Fibroblast of peridontal ligament (primary cell): ENCODE data around the gene OR52I1.

Experiments used
- DNase-seq: peaks from one replicate; pipeline ENCODE4 v3.0.0-alpha.2; 2010; ENCODE audit errors: extremely low read depth

OR52I1 gene

DNA sequence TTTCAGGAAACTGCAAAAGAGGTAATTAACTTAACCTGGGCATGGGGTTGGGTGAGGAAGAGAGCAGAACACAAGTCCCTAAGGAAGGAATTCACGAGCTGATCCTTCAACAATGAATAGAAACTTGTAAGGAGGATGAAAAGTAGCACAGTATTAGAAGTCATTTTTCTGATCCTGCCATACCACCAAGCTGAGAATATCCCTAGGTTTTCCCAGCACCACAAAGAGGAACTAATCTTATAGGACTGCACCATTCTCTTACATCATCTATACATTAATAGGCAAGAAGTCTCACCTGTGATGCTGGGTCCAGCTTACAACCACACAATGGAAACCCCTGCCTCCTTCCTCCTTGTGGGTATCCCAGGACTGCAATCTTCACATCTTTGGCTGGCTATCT lies at the start of gene OR52I1:
TSS of gene OR52I1 (plus strand) at position 301 of the 400 bp plus-strand sequence. CDS start at position 301, 0 bp downstream.
- no peak for DNase-seq

GRCh38 chr11:4544891-4545290 lies 48.9 kb upstream of the OR52I1 start, which contains the start of gene OR52M1:
TSS of gene OR52M1 (plus strand) at chr11:4545191. CDS start at chr11:4545191, 0 bp downstream.
- DNase-seq = no peak

- DNase-seq = no peak
These were observed 47.0 kb upstream of the OR52I1 start for GRCh38 chr11:4546878-4547277.

DNA sequence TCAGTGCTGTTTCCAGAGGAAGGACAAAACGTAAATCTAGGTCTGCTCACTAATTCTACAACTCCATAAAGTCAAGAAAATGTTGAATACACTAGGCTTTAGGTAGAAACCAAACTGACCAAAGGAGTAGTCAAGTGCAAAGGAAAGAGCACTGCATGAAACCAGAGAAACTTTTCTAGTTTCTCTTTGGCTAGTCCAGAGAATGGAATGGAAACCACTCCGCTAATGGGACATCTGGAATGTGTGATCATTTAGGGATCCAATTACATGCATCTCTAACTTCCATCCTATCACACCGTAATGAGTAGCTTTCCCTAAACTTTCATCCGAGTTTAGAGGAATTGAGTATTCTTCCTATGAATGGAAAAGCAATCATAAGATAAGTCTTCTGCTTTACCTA lies 46.4 kb upstream of the OR52I1 start:
- no peak for DNase-seq

DNA sequence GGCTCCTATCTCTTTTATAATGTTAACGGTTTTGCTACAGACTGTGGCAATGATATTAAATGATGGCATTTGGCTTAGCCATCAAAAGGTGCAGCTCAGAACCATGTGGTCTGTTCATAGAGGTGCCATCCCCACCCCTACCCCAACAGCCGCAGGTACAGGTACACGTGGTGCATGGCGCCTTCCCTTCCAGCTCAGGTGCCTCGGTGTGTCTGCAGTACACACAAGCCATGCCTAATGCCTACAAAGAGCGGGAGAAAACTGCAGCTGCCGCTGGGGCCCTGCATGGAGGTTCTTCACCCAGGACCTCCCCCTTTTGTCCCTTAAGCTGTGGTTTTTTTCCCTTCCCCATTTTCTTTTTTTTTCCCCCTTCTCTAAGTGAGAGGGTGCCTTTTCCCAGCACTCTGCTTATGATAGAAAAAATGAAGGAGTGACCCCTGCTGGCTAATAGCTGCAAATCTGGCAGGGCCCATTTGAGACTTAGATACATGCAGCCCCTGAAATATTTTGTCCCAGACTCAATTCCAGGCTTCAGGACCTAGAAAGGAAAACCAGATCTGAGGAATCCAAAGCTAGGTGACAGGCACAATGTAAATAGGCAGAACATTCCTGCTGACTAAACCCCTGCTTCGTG lies 42.4 kb upstream of the OR52I1 start:
- peak; percentile 9 for DNase-seq

DNA sequence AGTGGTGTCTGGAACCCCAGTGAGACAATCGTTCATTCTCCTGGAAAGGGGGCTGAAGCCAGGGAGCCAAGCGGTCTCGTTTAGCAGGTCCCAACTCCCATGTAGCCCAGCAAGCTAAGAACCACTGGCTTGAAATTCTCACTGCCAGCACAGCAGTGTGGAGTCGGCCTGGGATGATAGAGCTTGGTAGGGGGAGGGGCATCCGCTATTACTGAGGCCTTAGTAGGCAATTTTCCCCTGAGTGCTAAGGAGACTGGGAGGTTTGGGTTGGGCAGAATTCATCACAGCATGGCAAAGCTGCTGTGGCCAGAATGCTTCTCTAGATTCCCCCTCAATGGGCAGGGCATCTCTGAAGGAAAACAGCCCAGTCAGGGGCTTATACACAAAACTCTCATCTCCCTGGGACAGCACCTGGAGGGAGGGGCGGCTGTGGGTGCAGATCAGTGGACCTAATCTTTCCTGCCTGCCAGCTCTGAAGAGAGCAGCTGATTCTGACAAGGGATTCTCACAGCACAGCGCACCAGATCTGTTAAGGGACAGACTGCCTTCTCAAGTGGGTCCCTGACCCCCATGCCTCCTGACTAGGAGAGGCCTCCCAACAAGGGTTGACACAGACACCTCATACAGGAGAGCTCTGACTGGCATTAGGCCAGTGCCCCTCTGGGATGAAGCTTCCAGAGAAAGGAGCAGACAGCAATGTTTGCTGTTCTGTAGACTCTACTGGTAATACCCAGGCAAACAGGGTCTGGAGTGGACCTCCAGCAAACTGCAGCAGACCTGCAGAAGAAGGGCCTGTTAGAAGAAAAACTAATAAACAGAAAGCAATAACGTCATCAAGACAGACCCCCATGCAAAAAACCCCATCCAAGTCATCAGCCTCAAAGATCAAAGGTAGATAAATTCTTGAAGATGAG lies 34.1 kb upstream of the OR52I1 start:
- DNase-seq = no peak

DNA sequence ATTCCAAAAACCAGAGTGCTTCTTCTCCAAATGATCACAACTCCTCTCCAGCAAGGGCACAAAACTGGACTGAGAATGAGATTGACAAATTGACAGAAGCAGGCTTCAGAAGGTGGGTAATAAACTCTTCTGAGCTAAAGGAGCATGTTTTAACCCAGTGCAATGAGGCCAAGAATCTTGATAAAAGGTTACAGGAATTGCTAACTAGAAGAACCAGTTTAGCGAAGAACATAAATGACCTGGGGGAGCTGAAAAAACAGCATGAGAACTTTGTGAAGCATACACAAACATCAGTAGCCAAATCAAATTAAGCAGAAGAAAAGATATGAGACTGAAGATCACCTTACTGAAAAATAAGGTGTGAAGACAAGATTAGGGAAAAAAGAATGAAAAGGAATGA lies 33.4 kb upstream of the OR52I1 start:
- no peak for DNase-seq

- no peak for DNase-seq
These were observed 28.5 kb upstream of the OR52I1 start for GRCh38 chr11:4565371-4565770.

- no peak for DNase-seq
These were observed 24.8 kb upstream of the OR52I1 start for GRCh38 chr11:4569075-4569474.

DNA sequence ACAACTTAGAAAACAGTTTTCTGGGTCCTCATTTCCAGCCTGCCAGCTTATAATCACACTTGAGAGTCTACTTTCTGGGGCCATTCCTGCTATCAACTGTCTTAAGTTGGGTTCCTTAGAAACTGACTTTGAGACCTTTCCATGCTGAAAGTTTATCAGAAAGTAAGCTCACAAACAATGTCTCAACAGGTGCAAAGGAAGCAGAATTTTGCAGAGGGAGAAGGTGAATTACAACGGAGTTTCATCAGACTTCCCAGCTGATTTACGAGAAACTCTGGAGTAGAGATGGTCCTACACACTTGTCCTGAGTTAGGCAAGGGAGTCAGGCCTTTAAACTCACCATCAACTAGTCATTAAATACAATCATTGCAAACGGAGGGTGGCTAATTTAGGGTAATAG lies 17.0 kb upstream of the OR52I1 start:
- no peak for DNase-seq

GRCh38 chr11:4577761-4578160 lies 16.1 kb upstream of the OR52I1 start:
- no peak for DNase-seq

GRCh38 chr11:4578624-4579023 lies 15.2 kb upstream of the OR52I1 start:
- DNase-seq = no peak

GRCh38 chr11:4580124-4580523 lies 13.7 kb upstream of the OR52I1 start:
- DNase-seq = no peak

DNA sequence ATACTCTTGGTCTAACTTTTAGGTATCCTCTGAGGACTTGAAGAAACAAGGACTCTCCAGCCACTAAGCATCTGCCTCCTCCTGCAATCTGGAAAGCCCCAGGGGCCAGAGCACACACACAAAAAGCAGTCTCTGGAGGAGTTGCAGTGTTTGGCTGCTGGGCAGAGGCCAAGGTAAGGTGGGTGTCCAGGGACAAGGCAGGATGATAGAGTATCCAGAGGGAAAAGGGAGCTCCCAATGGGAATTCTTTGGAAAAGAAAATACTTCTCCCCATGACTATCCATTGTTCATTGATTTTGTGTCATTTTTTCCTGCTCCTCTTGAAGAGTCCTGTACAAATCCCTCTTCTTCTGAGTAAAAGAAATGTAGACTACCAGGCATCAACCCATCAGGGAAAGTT lies 12.4 kb upstream of the OR52I1 start, which contains the start of gene OR52I2:
TSS of gene OR52I2 (plus strand) at position 301 of the 400 bp plus-strand sequence.
- no peak for DNase-seq

DNA sequence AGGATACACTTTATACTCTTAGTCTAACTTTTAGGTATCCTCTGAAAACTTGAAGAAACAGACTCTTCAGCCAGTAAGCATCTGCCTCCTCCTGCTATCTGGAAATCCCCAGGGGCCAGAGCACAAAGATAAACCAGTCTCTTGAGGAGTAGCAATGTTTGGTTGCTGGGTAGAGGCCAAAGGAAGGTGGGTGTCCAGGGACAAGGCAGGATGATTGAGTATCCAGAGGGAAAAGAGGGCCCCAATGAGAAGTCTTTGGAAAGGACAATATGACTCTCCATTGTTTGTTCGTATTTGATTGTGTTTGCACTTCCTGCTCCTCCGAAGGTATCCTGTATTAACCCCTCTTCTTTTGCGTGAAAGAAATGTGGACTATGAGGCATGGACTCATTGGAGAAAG lies 4.8 kb upstream of the OR52I1 start:
- DNase-seq = no peak

DNA sequence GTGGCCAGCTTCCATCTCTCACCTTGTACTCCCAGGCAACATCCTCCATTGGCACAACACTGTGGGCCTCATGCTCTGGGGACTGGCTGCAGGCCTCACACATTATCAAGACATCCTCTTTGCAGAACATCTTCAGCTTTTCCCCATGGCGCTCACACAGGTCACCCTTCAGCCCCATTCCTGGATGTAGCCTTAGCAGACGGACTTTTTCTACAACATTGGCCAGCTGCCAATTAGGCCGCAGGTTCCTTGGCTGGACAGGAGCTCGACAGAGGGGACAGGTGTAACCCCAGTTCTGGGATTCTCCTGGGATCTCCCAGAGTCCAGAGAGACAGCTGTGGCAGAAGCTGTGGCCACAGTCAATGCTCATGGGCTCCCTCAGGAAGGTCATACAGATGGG lies 11.2 kb downstream of the OR52I1 start:
- DNase-seq = no peak

DNA sequence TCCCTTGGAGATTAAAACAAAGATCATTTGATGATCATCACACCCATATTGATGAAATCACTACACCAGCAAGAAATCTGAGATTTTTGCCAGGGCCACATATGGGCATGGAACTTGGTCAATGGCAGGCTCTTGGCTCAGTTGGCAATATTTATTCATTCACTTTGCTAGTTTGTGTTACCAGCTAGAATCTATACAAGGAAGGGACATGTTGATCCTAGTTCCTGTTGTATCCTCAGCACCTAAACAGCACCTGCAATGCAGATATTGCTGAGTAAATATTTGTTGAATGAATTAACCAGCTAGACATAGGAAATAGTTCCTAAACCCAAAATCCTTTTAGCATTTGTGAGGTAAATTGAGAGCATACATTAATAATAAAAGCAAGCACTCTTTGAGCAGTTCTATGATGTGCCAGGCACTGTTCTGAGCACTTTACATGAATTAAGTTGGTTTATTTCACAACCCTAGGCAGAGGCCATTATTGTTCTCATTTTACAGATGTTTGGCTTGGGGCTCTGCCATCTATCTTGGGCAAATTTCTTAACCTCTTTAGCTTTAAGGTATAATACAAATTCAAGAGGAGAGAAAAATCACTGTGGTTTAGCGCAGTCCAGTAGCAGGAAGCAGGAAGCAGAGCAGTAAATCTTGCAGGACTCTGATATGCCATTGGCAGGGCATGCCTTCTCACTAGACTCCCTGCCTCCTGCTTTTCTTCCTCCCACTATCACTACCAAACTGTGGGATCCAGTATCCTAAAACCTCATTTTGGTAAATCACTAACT lies 12.6 kb downstream of the OR52I1 start:
- peak; percentile 64 for DNase-seq

GRCh38 chr11:4607096-4607495 lies 13.3 kb downstream of the OR52I1 start:
- peak; percentile 45 for DNase-seq

- peak; percentile 94 for DNase-seq
These were observed 14.2 kb downstream of the OR52I1 start, which contains the start of gene TRIM68 for GRCh38 chr11:4607781-4608666. TSS of gene TRIM68 (minus strand) at chr11:4608231. CDS start at chr11:4605504, 2,727 bp downstream.

GRCh38 chr11:4610258-4610935 lies 16.6 kb downstream of the OR52I1 start:
- DNase-seq = peak; percentile 45
